D721Med (cell line): ENCODE results near the gene YJEFN3.

Experiments
- DNase-seq: peaks from one replicate; pipeline ENCODE4 v3.0.0; 2011; ENCODE audit warnings: low spot score; ENCODE audit not compliant: insufficient read length
- FAIRE-seq: peaks from 2 replicates; lab custom pipeline; 2011; peaks lifted over from hg19 to GRCh38; lab: Jason Lieb, UNC
- TF ChIP-seq, protein P1 (sequence below): IDR thresholded peaks from 2 replicates; pipeline ENCODE4 v1.5.1; 2012; ENCODE audit warnings: mild to moderate bottlenecking, control low read depth; ENCODE audit not compliant: insufficient read depth; ENCODE audit errors: missing control alignments

Gene YJEFN3

GRCh38 chr19:19505669-19506326, 22.9 kb upstream of the YJEFN3 start:
- TF ChIP-seq, protein P1, sequence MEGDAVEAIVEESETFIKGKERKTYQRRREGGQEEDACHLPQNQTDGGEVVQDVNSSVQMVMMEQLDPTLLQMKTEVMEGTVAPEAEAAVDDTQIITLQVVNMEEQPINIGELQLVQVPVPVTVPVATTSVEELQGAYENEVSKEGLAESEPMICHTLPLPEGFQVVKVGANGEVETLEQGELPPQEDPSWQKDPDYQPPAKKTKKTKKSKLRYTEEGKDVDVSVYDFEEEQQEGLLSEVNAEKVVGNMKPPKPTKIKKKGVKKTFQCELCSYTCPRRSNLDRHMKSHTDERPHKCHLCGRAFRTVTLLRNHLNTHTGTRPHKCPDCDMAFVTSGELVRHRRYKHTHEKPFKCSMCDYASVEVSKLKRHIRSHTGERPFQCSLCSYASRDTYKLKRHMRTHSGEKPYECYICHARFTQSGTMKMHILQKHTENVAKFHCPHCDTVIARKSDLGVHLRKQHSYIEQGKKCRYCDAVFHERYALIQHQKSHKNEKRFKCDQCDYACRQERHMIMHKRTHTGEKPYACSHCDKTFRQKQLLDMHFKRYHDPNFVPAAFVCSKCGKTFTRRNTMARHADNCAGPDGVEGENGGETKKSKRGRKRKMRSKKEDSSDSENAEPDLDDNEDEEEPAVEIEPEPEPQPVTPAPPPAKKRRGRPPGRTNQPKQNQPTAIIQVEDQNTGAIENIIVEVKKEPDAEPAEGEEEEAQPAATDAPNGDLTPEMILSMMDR = no peak
- FAIRE-seq = no peak

GRCh38 chr19:19506592-19506991, 22.1 kb upstream of the YJEFN3 start:
- DNase-seq (no peak), FAIRE-seq (no peak)
- TF ChIP-seq, protein P1 = no peak

More at GRCh38 chr19:19505669-19506326, 22.9 kb upstream of the YJEFN3 start:
- DNase-seq = no peak

DNA sequence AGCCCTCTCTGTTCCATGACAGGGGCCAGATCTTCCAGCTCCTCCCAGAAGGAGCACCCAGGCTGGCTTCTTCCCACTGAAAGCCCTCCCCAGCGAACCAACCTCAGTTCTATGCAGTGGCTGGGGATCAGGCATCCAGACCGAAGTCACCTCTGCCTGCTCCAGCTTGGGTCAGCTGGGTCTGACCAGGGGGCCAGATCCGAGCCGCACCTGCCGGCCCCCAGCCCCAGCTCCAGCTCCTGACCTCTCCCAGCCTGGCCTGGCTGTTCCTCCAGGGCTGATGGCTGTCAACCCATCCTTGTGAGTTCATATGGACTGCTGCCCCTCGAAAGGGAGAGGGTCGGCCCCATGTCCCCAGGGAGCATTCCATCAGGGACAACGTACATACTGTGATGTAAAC, 21.4 kb upstream of the YJEFN3 start:
- TF ChIP-seq, protein P1 = no peak
- no peak for FAIRE-seq

DNA sequence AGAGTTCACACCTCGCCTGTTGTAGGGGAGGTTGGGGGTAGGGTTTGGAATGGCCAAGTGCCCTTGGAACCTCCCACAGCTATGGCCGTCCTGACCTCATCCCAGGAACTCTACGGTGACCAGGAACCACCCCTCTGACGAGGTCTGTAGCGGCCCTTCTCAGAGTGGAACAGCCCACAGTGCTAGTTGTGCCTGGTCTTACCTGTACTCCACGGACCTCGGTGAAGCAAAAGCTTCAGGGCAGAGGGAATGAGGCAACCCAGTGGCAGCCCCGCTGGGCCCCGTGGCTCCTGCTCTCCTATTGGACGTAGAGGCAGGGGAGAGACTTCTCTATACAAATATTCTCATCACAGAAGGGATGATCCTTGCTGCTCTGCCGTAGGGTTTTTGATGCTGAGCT, 20.5 kb upstream of the YJEFN3 start:
- FAIRE-seq = no peak
- TF ChIP-seq, protein P1 = no peak
- no peak for DNase-seq

More for the DNA sequence above, 21.4 kb upstream of the YJEFN3 start:
- no peak for DNase-seq

DNA sequence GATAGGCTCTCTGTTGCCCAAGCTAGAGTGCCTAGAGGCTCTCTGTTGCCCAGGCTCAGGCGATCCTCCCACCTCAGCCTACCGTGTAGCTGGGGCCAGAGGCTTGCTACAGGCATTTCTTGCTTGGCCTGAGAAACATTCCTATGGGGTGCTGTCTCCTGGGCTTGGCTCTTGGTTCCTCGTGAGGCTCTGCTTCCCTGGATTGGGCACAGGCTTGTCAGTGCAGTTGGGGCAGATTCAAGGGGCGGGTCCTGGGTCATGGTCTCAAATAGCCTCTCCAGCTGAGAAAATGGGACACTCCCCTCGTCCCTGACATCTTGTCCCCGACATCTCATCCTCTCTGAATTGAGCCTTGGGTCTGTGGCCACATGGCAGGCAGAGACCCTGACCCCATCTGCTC, 18.3 kb upstream of the YJEFN3 start:
- FAIRE-seq = no peak
- no peak for DNase-seq
- TF ChIP-seq, protein P1 = no peak

GRCh38 chr19:19513682-19514081, 15.0 kb upstream of the YJEFN3 start:
- no peak for DNase-seq

GRCh38 chr19:19514215-19514657, 14.5 kb upstream of the YJEFN3 start:
- FAIRE-seq = no peak
- no peak for DNase-seq

More at GRCh38 chr19:19513682-19514081, 15.0 kb upstream of the YJEFN3 start:
- FAIRE-seq = no peak
- TF ChIP-seq, protein P1 = no peak

More at GRCh38 chr19:19514215-19514657, 14.5 kb upstream of the YJEFN3 start:
- TF ChIP-seq, protein P1 = no peak
